ENCODE results near the gene FANCM. TPM values are rescaled to one million over a fixed set of nuclear protein-coding genes. Genes with fewer than 3 reads are reported as not detected.

FANCM gene
- total RNA-seq, 1 experiment from 2014 or later = 11.9 TPM

- H4K91ac ChIP-seq (ENCODE audit: insufficient read length, low read depth, low read length) = no peak overlapping the region
- no peaks in the 10 kb centered on the region for H3K79me1 ChIP-seq (ENCODE audit: insufficient read depth, low read depth, low read length, poor library complexity, severe bottlenecking)
- H3K9me3 ChIP-seq (ENCODE audit: control insufficient read depth, low read depth, low read length) = no peaks in the 10 kb centered on the region
- H3K79me2 ChIP-seq (ENCODE audit: insufficient read depth, low read length) = no peaks in the 10 kb centered on the region
- no peak overlapping the region for H3K23ac ChIP-seq (ENCODE audit: insufficient read length, low read depth, low read length)
- Mint-ChIP-seq H3K27me3 (ENCODE audit: low read depth) (no peaks in the 10 kb centered on the region), H3K4me3 (no peak overlapping the region), H3K4me1 (no peaks in the 10 kb centered on the region), H3K36me3 (ENCODE audit: insufficient read depth in 1 of 3, low read depth in 3 of 3) (peaks cover 36 to 79% (median 75%) of the 10 kb centered on the region in 3 experiments), H3K9me3 (no peaks in the 10 kb centered on the region), H3K27ac (no peak overlapping the region)
- H3K27ac ChIP-seq (ENCODE audit: insufficient read length, low read depth, low read length) = no peak overlapping the region
- H2AFZ ChIP-seq (ENCODE audit: low read length) = no peak overlapping the region
- DNase-seq = no peak
- no peak overlapping the region for H3K56ac ChIP-seq (ENCODE audit: insufficient read length, low read depth, low read length)
- WGBS (ENCODE audit: extremely low coverage, insufficient read length, low lambda C conversion rate) = no CpG with 5 or more reads among the region's 3 CpGs
- H3K4ac ChIP-seq (ENCODE audit: low read depth, low read length) = no peak overlapping the region
- no peaks in the 10 kb centered on the region for H3K27me3 ChIP-seq (ENCODE audit: insufficient read depth, low read length)
- H2BK5ac ChIP-seq (ENCODE audit: insufficient read length, low read length) = no peak overlapping the region
- H3K23me2 ChIP-seq (ENCODE audit: insufficient read length, low read depth, low read length, poor library complexity, severe bottlenecking) = no peaks in the 10 kb centered on the region
- no peak overlapping the region for H3K4me2 ChIP-seq (ENCODE audit: insufficient read depth, insufficient read length, low read length)
- TF ChIP-seq CTCF (conservative IDR thresholded peaks at IDR 0.05) = no peak
- no peak overlapping the region for H2BK20ac ChIP-seq (ENCODE audit: low read depth, low read length, poor library complexity, severe bottlenecking)
- H3T11ph ChIP-seq (ENCODE audit: low read length) = no peak overlapping the region
- H4K8ac ChIP-seq (replicated peaks; ENCODE audit: insufficient read length, low read depth, low read length) = no peak overlapping the region
- H2AK5ac ChIP-seq (ENCODE audit: insufficient read length, low read length) = no peak overlapping the region
- H3K14ac ChIP-seq (ENCODE audit: insufficient read depth, low read length) = no peak overlapping the region
- no peaks in the 10 kb centered on the region for H4K20me1 ChIP-seq (ENCODE audit: control insufficient read depth, insufficient read depth, insufficient read length)
- no peaks in the 10 kb centered on the region for H3K4me1 ChIP-seq (ENCODE audit: insufficient read depth, low read length)
- H3K18ac ChIP-seq (ENCODE audit: insufficient read length, low read depth, low read length) = no peak overlapping the region
- H3K9ac ChIP-seq (ENCODE audit: extremely low read depth, insufficient read length, low read length) = no peak overlapping the region
- no peak overlapping the region for H4K5ac ChIP-seq (ENCODE audit: insufficient read length, low read depth, low read length)
- no peak overlapping the region for H2BK120ac ChIP-seq (ENCODE audit: low read depth, low read length, poor library complexity, severe bottlenecking)
- no peak overlapping the region for H2BK15ac ChIP-seq (ENCODE audit: low read depth, low read length)
- no peak overlapping the region for H2BK12ac ChIP-seq (ENCODE audit: insufficient read length, low read depth, low read length)
Observed at GRCh38 chr14:45123271-45123670, 12.5 kb upstream of the FANCM start.

Measured in H9 (cell line).